Epithelial cell of proximal tubule (primary cell): ENCODE measurements around the gene ADAMTS19. TPM values are rescaled to one million over a fixed set of nuclear protein-coding genes. Genes with fewer than 3 reads are reported as not detected.

ENCODE experiments used
- DNase-seq: peaks from one replicate; pipeline ENCODE4 v3.0.0-alpha.2; 2011; ENCODE audit warnings: low read depth
- H3K4me3 ChIP-seq: 2 replicates; pipeline ENCODE4 v1.5.1; 2011; ENCODE audit warnings: low read depth, mild to moderate bottlenecking, low read length
- total RNA-seq: library from RNA; depleted of rRNA; stranded (reverse); fragments of >200 nt; gene quantifications from 2 replicates; pipeline ENCODE4 v1.2.3, GENCODE V29; 2015
- TF ChIP-seq, protein P1 (sequence below): conservative IDR thresholded peaks from 2 replicates; pipeline ENCODE4 v1.5.1; 2012; ENCODE audit warnings: low read depth, mild to moderate bottlenecking, low read length

Gene ADAMTS19
- total RNA-seq, 1 donor from 2014 or later, result 0.12 TPM

GRCh38 chr5:129696636-129697035 lies 236.5 kb downstream of the ADAMTS19 start:
- DNase-seq, result no peak
- TF ChIP-seq, protein P1, sequence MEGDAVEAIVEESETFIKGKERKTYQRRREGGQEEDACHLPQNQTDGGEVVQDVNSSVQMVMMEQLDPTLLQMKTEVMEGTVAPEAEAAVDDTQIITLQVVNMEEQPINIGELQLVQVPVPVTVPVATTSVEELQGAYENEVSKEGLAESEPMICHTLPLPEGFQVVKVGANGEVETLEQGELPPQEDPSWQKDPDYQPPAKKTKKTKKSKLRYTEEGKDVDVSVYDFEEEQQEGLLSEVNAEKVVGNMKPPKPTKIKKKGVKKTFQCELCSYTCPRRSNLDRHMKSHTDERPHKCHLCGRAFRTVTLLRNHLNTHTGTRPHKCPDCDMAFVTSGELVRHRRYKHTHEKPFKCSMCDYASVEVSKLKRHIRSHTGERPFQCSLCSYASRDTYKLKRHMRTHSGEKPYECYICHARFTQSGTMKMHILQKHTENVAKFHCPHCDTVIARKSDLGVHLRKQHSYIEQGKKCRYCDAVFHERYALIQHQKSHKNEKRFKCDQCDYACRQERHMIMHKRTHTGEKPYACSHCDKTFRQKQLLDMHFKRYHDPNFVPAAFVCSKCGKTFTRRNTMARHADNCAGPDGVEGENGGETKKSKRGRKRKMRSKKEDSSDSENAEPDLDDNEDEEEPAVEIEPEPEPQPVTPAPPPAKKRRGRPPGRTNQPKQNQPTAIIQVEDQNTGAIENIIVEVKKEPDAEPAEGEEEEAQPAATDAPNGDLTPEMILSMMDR, result no peak
- no peak overlapping the region for H3K4me3 ChIP-seq

DNA sequence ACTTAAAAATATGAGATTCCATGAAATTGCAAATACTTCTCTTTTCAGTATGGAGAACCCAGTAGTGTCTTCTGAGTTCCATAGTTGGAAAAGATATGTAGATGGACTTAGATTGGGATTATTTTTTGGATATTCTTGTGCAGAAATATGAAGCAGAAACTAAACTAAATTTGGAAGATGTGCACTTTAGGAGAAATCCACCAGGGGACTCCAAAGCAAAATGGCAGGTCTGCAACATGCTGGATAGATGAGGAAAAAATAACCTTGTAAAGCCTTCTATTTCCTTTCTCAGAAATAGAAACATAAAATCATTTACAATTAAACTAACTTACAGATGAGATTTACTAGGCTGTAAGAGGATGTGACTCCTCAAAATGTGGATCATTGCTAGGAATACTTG lies 238.6 kb downstream of the ADAMTS19 start:
- DNase-seq, result no peak
- H3K4me3 ChIP-seq, result no peak overlapping the region
- TF ChIP-seq, protein P1, result peak; percentile 39

DNA sequence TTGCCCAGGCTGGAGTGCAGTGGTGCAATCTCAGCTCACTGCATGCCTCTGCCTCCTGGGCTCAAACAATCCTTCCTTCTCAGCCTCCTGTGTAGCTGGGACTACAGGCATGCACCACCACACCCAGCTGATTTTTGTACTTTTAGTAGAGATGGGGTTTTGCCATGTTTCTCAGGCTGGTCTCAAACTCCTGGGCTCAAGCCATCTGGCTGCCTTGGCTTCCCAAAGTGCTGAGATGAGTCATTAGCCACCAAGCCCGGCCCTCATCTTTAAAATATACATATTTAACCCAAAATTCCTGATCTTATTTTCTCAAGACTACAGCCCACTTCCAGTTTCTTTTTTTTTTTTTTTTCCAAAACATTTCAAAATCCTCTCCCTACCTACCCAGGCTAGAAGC lies 256.1 kb downstream of the ADAMTS19 start:
- H3K4me3 ChIP-seq, result no peak overlapping the region
- TF ChIP-seq, protein P1, result no peak
- DNase-seq, result no peak

DNA sequence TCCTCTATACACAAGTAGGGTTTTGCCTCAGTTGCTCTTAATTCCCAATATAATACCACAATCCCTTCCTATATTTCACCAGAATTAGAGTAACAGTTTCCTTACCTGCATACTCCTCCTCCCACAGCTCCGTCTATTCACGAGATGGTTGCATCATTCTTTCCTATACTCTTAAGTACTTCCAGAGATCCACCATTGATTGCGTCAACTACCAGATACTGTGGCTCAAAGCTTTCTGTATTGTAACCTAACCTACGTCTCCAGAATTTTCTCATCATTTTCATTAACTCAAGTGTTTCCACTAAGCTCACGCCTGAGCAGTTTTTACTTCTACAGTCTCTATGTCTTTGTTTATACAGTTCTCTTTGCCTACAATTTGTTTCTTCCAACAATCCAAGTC lies 256.6 kb downstream of the ADAMTS19 start:
- no peak overlapping the region for H3K4me3 ChIP-seq
- no peak for DNase-seq
- TF ChIP-seq, protein P1, result no peak

- H3K4me3 ChIP-seq, result no peak overlapping the region
- TF ChIP-seq, protein P1, result no peak
- DNase-seq, result no peak
Observed at GRCh38 chr5:129717751-129718310, 257.7 kb downstream of the ADAMTS19 start.

DNA sequence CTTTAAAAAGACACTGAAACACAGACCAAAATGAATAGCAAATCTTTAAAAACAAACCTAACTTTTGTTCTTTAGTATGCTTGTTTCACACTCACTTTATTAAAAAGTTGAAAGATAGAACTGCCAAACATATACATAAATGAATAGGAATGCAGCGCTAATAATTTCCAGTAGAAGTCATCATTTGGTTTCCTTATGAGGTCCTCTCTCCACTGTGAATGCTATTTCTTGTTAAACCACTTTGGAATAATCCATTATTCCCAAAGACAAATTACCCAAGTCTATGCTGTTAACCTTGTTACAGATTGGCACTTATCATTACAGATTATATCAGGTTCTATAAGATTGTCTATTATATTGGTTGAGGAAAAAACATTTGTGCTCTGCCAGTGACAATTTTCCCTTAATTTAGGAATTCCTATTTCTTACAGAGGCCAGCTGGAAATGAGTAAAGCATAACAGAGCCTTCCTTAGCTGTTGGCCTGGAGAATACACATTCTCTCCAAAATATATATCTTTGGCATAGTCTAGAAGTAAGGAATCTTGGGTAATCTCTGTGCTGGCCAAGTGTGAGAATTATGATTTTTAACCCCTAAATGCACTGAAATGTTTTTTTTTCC lies 258.5 kb downstream of the ADAMTS19 start:
- TF ChIP-seq, protein P1, result no peak
- no peak overlapping the region for H3K4me3 ChIP-seq

GRCh38 chr5:129724222-129724621 lies 264.1 kb downstream of the ADAMTS19 start:
- TF ChIP-seq, protein P1, result no peak
- DNase-seq, result no peak
- no peak overlapping the region for H3K4me3 ChIP-seq

More for the DNA sequence above, 258.5 kb downstream of the ADAMTS19 start:
- no peak for DNase-seq
